Bronchial epithelial cell (primary cell): ENCODE results near the gene B3GNT9. TPM values are rescaled to one million over a fixed set of nuclear protein-coding genes. Genes with fewer than 3 reads are reported as not detected.
A peak's percentile ranks its signal among the peaks of the same experiment; 100 is the strongest.

Experiments
- DNase-seq: peaks from one replicate; pipeline ENCODE4 v3.0.0-alpha.2; 2010; ENCODE audit warnings: low read depth
- FAIRE-seq: peaks from 2 replicates; lab custom pipeline; 2011; peaks lifted over from hg19 to GRCh38; lab: Jason Lieb, UNC
- H3K27me3 ChIP-seq: 2 replicates; pipeline ENCODE4 v1.5.1; 2011; ENCODE audit warnings: low read length; ENCODE audit not compliant: control insufficient read depth, insufficient read depth
- H3K36me3 ChIP-seq: 2 replicates; pipeline ENCODE4 v1.5.1; 2011; ENCODE audit warnings: low read length; ENCODE audit not compliant: control insufficient read depth, insufficient read depth
- H3K4me3 ChIP-seq: 2 replicates; pipeline ENCODE4 v1.5.1; 2011; ENCODE audit warnings: mild to moderate bottlenecking, low read depth, low read length, control low read depth
- total RNA-seq: library from RNA; depleted of rRNA; stranded (reverse); fragments of >200 nt; gene quantifications from 2 replicates; pipeline ENCODE4 v1.2.1, GENCODE V29; 2014
- TF ChIP-seq, protein P1 (sequence below): IDR thresholded peaks from 2 replicates; pipeline ENCODE4 v1.5.1; 2011; ENCODE audit warnings: mild to moderate bottlenecking, moderate library complexity, low read length, control low read depth, inconsistent platforms; ENCODE audit not compliant: insufficient read depth, severe bottlenecking

Gene B3GNT9
- total RNA-seq, 1 donor from 2014 or later: 8.7 TPM

GRCh38 chr16:67197704-67198103 lies 46.9 kb upstream of the B3GNT9 start:
- TF ChIP-seq, protein P1, sequence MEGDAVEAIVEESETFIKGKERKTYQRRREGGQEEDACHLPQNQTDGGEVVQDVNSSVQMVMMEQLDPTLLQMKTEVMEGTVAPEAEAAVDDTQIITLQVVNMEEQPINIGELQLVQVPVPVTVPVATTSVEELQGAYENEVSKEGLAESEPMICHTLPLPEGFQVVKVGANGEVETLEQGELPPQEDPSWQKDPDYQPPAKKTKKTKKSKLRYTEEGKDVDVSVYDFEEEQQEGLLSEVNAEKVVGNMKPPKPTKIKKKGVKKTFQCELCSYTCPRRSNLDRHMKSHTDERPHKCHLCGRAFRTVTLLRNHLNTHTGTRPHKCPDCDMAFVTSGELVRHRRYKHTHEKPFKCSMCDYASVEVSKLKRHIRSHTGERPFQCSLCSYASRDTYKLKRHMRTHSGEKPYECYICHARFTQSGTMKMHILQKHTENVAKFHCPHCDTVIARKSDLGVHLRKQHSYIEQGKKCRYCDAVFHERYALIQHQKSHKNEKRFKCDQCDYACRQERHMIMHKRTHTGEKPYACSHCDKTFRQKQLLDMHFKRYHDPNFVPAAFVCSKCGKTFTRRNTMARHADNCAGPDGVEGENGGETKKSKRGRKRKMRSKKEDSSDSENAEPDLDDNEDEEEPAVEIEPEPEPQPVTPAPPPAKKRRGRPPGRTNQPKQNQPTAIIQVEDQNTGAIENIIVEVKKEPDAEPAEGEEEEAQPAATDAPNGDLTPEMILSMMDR: no peak
- Histone ChIP-seq H3K4me3 (no peak overlapping the region), H3K27me3 (no peaks in the 10 kb centered on the region), H3K36me3 (peaks cover 58% of the 10 kb centered on the region)
- DNase-seq (no peak), FAIRE-seq (no peak)

- Histone ChIP-seq H3K4me3 (no peak overlapping the region), H3K27me3 (no peaks in the 10 kb centered on the region), H3K36me3 (peaks cover 50% of the 10 kb centered on the region)
- no peak for DNase-seq
- TF ChIP-seq, protein P1: no peak
- no peak for FAIRE-seq
These were observed 46.1 kb upstream of the B3GNT9 start for GRCh38 chr16:67196881-67197280.

DNA sequence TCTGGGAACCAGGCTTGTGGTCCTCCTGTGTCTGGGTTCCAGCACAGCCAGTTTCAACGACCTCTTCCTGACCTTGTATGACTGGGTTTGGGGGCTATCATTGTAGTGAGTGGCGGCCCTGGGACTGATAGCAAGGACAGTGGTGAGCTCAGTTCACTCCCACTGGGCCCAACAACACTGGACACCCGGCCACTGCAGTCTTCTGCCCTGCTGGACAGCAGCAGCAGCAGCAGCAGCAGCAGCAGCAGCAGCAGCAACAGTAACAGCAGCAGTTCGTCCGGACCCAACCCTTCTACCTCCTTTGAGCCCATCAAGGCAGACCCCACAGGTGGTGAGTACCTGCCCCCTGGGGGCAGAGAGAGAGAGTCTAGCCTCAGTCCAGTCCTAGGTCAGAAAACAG lies 44.9 kb upstream of the B3GNT9 start:
- no peak overlapping the region for H3K4me3 ChIP-seq
- TF ChIP-seq, protein P1: no peak
- no peak for FAIRE-seq
- no peaks in the 10 kb centered on the region for H3K27me3 ChIP-seq
- H3K36me3 ChIP-seq: peaks cover 41% of the 10 kb centered on the region
- no peak for DNase-seq

GRCh38 chr16:67194260-67194659 lies 43.5 kb upstream of the B3GNT9 start:
- peaks cover 38% of the 10 kb centered on the region for H3K36me3 ChIP-seq
- no peaks in the 10 kb centered on the region for H3K27me3 ChIP-seq
- H3K4me3 ChIP-seq: no peak overlapping the region
- TF ChIP-seq, protein P1: no peak
- FAIRE-seq (no peak), DNase-seq (no peak)

DNA sequence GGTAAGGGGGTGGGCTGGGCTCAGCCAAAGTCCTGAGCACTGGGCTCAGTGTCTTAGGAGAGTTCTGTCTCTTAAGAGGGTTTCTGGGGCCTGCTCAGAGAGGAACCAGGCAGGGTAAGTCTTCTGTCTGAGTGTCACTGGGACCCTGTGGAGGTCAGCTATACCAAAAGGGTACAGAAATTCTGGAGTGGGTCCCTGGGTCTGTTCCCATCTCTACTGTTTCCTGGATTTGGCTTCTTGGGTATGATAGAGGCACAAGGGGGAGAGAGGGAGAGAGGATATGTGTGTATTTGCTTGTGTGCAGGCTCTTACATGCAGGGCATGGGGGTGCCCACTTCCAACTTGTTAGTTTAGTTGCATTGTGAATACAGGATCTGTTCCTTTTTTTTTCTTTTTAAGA lies 42.7 kb upstream of the B3GNT9 start:
- Histone ChIP-seq H3K4me3 (no peak overlapping the region), H3K36me3 (peaks cover 38% of the 10 kb centered on the region), H3K27me3 (no peaks in the 10 kb centered on the region)
- no peak for DNase-seq
- FAIRE-seq: no peak
- TF ChIP-seq, protein P1: no peak

DNA sequence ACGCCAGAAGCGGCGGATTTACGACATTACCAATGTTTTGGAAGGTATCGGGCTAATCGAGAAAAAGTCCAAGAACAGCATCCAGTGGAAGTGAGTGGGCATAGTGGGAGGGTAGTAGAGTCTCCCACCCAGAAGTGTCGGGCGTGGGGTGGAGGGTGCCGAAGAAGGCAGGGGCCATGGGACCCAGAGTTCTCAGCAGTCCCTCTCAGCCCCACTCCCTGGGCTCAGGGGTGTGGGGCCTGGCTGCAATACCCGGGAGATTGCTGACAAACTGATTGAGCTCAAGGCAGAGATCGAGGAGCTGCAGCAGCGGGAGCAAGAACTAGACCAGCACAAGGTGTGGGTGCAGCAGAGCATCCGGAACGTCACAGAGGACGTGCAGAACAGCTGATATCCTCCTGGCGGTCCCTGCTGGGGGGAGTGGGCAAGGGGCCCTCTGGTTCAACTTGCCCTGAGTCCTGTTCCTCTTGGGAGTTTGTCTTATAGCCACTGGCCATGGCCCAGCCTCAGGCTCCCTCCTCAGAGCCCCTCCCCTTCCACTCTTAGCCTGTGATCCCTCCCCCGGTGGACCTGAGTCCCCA lies 42.1 kb upstream of the B3GNT9 start:
- H3K36me3 ChIP-seq: peaks cover 37% of the 10 kb centered on the region
- FAIRE-seq: no peak

More for the DNA sequence above, 42.1 kb upstream of the B3GNT9 start:
- DNase-seq: no peak
- Histone ChIP-seq H3K4me3 (peak overlapping the region; percentile 76), H3K27me3 (no peaks in the 10 kb centered on the region)
- TF ChIP-seq, protein P1: no peak
